Left renal pelvis (tissue), 4 donors: ENCODE measurements around the gene UAP1. TPM values are rescaled to one million over a fixed set of nuclear protein-coding genes. Genes with fewer than 3 reads are reported as not detected.
"Not testable (repeated sequence)": the region's sequence is repeated elsewhere in the genome, so short reads cannot be mapped to it uniquely, and the experiment has no call there.

Experiments used
- DNase-seq, 4 donors: peaks; one replicate each; pipeline ENCODE4 v3.0.0-alpha.2; 2013; ENCODE audit warnings: low read depth in 4 of 4, low spot score in 3 of 4
- polyA plus RNA-seq, 4 donors: library from polyadenylated mRNA; unstranded; fragments of 120-200 nt; gene quantifications; one replicate each; pipeline ENCODE4 v1.2.1, GENCODE V29; 2013; ENCODE audit not compliant: insufficient read length in 4 of 4

The UAP1 gene
- polyA plus RNA-seq, 4 donors = 33.2 to 48.2 (median 38.1) TPM

DNA sequence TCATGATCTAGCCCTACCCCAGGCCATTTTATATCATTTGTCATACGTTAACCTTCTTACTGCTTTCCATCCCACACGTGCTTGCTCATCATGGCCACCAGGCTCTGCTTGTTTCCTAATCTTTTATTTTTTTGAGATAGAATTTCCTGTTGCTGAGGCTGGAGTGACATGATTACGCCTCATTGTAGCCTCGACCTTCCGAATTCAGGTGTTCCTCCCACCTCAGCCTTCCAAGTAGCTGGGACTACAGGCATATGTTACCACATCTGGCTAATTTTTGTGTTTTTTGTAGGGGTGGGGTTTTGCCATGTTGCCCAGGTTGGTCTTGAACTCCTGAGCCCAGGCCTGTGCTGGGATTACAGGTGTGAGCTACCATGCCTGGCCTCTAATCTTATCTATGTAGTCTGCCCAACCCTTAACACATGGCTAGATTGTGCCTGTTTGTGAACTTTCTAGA is 3.3 kb downstream of the UAP1 start:
- DNase-seq = no peak

DNA sequence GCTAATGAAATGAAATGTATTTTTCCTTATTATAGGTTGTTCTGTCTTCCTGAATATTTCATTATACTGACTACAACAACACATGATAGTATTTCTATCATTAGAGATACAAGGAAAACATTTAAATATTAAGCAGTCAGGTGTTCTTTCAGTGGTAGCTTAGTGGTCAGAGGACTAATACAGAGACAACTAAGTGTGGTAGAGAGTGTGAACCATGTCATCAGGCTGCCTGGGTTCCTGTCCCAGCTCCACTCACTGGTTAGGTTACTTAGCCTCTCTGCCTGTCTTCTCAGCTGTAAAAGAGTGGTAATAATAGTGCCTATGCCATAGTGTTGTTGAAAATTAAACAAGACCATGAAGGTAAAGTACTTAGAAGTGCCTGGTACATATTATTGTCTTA is 3.9 kb downstream of the UAP1 start:
- DNase-seq = no peak

GRCh38 chr1:162566870-162567269 is 5.3 kb downstream of the UAP1 start:
- no peak for DNase-seq

DNA sequence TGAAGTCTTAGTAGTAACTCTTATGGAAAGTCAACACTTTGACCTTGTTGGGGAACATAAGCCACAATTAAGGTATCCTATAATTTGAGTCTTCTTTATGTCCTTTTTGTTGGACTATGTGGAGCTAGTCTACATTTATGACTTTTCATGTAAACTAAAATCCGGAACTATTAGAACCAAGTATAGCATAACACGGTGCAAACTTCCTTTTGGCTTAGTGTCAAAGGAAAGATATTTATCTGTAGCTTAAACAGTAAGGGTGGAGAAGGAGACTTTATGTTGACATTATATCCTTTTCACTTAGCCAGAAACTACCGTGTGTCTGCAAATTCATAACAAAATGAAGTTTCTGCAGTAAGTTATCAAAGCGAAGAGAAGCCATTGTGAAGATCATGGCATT is 7.3 kb downstream of the UAP1 start:
- DNase-seq = no peak

DNA sequence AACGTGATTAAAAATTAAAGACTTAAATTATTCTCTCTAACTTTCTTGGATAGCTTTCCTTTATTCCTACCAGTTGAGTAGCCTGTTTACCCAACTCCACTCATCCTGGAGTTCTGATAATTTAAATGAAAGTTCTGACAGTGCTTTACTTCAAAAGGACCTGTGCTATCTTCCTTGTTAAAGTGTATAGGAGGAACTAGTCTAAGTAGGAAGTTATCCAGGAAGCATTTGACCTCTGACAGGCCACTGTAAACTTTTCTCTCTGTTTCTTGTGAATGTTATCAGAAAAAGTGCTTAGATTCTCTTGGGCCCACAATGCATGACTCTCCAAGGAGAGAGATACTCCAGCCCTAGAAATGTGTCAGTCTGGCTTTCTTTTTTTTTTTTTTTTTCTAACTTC is 9.2 kb downstream of the UAP1 start:
- no peak for DNase-seq

DNA sequence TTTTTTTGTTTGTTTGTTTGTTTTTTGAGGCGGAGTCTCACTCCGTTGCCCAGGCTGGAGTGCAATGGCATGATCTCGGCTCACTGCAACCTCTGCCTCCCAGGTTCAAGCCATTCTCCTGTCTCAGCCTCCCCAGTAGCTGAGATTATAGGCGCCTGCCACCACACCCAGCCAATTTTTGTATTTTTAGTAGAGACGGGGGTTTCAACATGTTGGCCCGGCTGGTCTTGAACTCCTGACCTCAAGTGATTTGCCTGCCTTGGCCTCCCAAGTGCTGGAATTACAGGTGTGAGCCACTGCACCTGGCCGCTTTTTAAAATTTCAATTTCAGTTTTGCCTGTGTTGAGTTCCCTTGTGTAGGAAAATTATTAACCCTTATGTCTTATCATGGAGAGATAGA is 9.6 kb downstream of the UAP1 start:
- DNase-seq = not testable (repeated sequence)

DNA sequence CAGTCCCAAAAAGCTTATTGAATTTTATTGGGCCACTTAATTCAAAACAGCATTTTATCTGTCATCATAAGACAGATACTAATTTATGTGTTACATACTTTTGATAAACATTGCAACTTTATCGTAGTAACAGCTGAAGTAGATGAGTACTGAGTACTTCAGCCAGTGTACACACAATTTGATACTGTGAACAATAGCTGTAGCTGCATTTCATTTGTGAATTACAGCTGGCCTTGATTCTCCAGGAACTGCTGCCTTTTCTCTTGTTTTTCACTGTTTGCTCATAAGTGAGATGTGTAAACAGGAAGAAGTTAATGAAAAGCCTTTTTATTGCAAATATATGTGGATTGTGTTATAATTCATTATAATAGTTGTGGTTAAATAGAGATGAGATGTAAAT is 10.2 kb downstream of the UAP1 start:
- no peak for DNase-seq

GRCh38 chr1:162573136-162573535 is 11.6 kb downstream of the UAP1 start:
- DNase-seq = no peak

DNA sequence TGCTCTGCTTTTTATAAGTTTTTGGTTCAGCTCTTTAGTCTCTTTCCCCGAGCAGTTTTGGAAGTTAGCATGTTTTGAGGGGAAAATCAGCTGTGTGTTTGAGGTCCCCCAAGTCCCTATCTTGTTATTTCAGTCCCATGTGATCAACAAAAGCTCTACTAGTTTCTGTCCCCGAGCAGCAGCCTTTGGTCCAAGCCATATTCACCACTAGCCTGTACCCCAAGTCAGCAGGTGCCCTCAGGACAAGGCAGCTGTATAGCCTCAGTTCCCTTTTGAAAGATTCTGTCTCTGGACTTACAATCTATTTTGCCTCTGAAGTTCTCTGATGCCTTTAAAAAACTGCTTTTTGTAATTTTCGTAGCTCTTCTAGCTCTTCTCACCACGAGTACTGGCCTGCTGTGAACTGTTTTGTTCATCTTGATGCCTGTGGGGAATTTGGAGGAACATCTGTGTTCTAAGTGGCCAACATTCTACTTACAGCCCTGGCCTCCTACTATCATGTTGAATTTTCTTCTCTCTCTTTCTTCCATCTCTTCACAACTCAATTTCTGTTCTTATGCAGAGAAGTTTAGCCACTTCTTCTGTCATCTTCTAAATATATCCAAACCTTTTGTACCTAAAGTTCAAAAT is 16.7 kb downstream of the UAP1 start:
- no peak for DNase-seq

GRCh38 chr1:162578936-162579335 is 17.4 kb downstream of the UAP1 start:
- DNase-seq = no peak

- no peak for DNase-seq
These were observed 18.8 kb downstream of the UAP1 start for GRCh38 chr1:162580308-162580707.

GRCh38 chr1:162582901-162583300 is 21.4 kb downstream of the UAP1 start:
- not testable (repeated sequence) for DNase-seq

DNA sequence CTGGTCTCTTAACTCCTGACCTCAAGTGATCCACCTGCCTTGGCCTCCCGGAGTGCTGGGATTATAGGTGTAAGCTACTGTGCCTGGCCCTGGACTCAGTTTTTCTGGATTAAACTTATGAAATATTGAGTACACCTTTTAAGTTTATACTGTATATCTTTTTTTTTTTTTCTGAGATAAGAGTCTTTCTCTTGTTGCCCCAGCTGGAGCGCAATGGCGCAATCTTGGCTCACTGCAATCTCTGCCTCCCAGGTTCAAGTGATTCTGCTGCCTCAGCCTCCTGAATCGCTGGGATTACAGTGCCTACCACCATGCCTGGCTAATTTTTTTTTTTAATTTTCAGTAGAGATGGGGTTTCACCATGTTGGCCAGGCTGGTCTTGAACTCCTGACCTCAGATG is 23.6 kb downstream of the UAP1 start:
- DNase-seq = not testable (repeated sequence)

DNA sequence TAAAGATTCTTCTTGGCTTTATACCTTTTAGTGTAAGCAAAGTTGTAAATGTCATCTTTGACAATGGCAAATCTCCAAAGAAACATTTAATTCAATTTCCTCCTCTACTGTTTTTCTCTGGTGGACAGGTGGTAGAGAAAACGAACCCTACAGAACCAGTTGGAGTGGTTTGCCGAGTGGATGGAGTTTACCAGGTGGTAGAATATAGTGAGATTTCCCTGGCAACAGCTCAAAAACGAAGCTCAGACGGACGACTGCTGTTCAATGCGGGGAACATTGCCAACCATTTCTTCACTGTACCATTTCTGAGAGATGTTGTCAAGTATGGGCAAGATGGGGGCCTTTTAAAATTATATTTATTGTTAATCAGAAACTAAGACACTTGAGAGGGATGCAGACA is 25.8 kb downstream of the UAP1 start:
- no peak for DNase-seq

- no peak for DNase-seq
These were observed 26.3 kb downstream of the UAP1 start for GRCh38 chr1:162587761-162588260.

DNA sequence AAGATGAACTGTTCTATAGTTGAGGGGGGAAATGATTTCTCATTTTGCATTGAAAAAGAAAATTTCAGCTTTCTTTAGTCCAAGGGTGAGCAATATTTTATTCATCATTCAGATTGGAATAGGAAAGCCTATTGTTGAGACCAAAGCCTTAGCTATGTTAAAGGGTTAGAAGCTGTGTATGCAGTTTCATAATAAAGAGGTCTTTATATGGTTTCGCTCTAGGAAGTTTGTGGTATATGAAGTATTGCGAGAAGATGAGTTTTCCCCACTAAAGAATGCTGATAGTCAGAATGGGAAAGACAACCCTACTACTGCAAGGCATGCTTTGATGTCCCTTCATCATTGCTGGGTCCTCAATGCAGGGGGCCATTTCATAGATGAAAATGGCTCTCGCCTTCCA is 28.6 kb downstream of the UAP1 start:
- no peak for DNase-seq

DNA sequence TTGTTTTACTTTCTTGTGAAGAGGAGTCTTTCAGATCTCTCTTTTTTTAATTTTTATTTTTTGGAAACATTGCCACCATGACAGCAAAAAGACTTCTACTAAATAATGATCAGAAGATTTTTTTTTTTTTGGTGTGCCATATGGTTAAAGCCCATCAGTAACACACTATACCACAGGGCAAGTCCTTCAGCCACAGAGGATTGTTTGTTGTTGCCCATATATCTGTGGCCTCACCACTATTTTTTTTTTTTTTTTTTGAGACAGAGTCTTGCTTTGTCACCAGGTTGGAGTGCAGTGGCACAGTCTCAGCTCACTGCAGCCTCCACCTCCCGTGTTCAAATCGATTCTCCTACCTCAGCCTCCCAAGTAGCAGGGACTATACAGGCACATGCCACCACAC is 29.2 kb downstream of the UAP1 start:
- no peak for DNase-seq

DNA sequence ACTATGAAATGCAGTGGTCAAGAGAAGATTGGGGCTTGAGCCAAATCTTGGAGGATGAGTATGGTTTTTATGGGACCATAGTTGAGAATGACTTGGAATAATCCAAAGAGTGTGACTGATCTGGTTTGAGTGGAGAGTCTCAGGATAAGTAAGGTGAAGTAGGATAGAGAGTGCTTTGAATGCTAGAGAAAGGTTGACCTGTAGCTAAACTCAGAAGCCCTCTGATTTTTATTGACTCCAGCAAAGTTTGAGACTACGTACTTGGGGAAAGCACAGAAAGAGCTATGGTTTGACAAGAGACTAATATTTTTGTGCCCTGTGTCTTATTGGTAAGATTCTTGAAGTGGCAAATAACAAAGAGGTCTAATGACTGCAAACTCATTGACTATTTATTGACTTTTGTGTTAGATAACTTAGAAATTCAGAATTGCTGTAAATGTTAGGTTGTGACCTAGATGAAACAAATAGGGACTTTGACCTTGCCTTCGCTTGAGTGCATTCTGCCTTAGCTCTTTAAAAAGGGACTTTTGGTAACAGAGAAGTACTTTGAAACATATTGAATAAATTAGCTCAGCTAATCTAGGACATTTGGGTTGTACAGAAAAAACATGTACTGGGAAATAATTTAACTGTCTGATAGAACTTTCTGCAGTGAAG is 35.1 kb downstream of the UAP1 start:
- no peak for DNase-seq

DNA sequence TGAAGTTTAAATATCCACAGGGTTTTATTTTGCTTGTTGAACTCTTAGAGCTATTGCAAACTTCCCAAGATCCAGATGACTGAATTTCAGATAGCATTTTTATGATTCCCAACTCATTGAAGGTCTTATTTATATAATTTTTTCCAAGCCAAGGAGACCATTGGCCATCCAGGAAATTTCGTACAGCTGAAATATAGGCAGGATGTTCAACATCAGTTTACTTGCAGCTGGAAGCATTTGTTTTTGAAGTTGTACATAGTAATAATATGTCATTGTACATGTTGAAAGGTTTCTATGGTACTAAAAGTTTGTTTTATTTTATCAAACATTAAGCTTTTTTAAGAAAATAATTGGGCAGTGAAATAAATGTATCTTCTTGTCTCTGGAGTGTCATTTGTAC is 37.9 kb downstream of the UAP1 start:
- no peak for DNase-seq

DNA sequence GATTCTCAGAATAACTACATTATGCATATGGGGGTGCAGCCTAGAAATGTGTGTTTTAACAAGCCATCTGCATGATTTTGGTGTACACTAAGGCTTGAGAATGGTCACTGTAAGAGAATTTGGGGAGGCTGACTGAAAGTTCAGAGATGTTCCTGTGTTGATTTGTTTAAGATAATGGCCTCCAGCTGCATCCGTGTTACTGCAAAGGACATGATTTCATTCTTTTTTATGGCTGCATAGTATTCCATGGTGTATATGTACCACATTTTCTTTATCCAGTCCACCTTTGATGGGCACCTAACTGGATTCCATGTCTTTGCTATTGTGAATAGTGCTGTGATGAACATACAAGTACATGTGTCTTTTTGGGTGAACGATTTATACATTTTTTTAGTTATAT is 41.6 kb downstream of the UAP1 start:
- not testable (repeated sequence) for DNase-seq

DNA sequence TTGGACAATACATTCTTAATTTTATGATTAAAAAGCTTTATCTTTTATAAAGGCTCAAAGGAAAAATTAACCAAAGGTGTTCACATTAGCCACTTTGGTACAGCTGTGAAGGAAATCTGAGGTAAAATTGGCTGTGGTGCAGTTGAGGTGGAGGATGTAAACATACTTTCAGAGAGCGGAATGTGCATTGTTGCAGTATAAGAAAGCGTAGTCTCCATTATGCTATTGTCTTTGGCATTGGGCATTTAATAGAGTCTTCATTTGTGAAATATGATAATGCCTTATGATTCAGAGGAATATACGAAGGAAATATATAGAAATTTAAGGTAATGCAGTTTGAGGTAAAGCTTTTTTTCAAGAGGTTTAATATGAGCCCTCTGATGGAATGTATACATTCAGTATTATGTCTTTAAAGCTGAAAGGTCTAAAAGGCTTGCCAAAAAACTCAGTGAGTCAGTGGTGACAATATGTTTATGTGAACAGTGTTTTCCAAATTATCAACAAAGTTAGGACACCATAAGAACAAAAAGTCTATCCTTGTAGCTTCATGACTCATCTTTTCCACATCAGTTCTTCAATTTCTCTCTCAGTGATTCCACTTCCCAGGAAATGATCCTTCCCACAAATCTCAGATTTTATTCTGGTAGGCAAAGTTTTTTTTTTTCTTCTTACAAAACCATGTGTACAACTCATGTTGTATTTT is 43.9 kb downstream of the UAP1 start:
- DNase-seq = no peak

GRCh38 chr1:162609306-162609705 is 47.8 kb downstream of the UAP1 start:
- DNase-seq = no peak
